HEK293T (cell line): ENCODE results near the gene MRPL1.

Source experiments
- BHLHE40 ChIP-seq: fragments of 450-650 bp; IDR thresholded peaks from 2 replicates; pipeline ENCODE4 v1.6.1; 2016; ENCODE audit warnings: mild to moderate bottlenecking, moderate library complexity, borderline replicate concordance
- FOXK2 ChIP-seq: fragments of 450-650 bp; IDR thresholded peaks from 2 replicates; pipeline ENCODE4 v1.6.1; 2016; ENCODE audit warnings: mild to moderate bottlenecking
- FOXM1 ChIP-seq: fragments of 450-650 bp; IDR thresholded peaks from 2 replicates; pipeline ENCODE4 v1.6.1; 2017; ENCODE audit warnings: mild to moderate bottlenecking, borderline replicate concordance
- LEF1 ChIP-seq: fragments of 450-650 bp; IDR thresholded peaks from 2 replicates; pipeline ENCODE4 v1.6.1; 2017; ENCODE audit warnings: mild to moderate bottlenecking, borderline replicate concordance
- NFRKB ChIP-seq: fragments of 450-650 bp; IDR thresholded peaks from 2 replicates; pipeline ENCODE4 v1.6.1; 2016; ENCODE audit warnings: mild to moderate bottlenecking, moderate library complexity
- TARDBP ChIP-seq: fragments of 450-650 bp; IDR thresholded peaks from 2 replicates; pipeline ENCODE4 v1.6.1; 2016
- TF ChIP-seq, protein P1 (sequence below): fragments of 450-650 bp; IDR thresholded peaks from 2 replicates; pipeline ENCODE4 v1.6.1; 2016

DNA sequence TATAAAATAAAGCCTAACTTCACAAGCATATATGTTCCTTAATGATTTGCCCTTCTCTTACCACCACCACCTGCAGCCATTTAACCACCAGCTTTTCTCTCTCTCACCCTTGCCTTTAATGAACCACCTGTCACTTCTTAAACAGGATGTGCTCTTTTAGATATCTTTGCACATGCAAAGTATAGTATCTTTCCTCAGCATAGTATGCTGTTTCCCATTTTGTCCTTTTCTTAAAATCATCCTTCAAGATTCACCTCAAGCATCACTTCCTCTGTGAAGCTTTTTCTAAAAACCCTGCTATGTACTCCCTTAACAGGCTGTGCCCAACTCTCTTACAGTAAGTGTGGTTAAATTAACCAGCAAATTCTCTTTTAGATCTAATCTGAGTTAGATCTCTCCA is 35.3 kb upstream of the MRPL1 start:
- TF ChIP-seq LEF1: no peak
- no peak for TF ChIP-seq FOXM1
- TF ChIP-seq BHLHE40: no peak
- no peak for TF ChIP-seq TARDBP
- TF ChIP-seq, protein P1, sequence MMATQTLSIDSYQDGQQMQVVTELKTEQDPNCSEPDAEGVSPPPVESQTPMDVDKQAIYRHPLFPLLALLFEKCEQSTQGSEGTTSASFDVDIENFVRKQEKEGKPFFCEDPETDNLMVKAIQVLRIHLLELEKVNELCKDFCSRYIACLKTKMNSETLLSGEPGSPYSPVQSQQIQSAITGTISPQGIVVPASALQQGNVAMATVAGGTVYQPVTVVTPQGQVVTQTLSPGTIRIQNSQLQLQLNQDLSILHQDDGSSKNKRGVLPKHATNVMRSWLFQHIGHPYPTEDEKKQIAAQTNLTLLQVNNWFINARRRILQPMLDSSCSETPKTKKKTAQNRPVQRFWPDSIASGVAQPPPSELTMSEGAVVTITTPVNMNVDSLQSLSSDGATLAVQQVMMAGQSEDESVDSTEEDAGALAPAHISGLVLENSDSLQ: no peak
- TF ChIP-seq NFRKB: no peak
- TF ChIP-seq FOXK2: no peak
